NCI-H2107 treated with DMSO at 0.1 percent for 48 hours (cell line): ENCODE results near the gene PNPLA7.
"Not testable (repeated sequence)": the region's sequence is repeated elsewhere in the genome, so short reads cannot be mapped to it uniquely, and the experiment has no call there.

ENCODE experiments used
- DNase-seq: peaks from one replicate; lab custom pipeline; 2025; ENCODE audit not compliant: unreplicated experiment; lab: John Stamatoyannopoulos, UW

Gene PNPLA7

DNA sequence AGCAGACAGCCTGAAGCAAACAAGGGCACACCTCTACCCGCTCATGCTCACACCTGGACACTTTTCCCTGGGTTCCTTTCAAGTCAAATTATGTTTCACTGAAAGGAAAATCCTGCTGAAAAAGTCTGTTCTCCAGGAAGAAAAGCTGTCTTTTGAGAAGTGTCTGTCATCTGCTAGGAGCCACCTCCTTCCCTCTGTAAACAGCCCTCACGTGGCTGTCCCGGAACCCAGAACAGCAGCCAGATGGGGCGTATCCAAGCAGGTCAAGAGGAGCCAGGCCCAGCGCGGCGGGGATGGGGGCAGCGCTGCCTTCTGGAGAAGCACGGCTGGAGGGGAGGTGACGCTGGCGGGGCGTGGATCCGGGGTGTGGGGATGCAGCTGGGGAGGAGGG is at the start of gene PNPLA7:
Gene PNPLA7, minus strand, starts transcription at position 172 of the 391 bp plus-strand sequence. CDS start 205 bp downstream, outside the sequence.
- DNase-seq: peak; percentile 54

DNA sequence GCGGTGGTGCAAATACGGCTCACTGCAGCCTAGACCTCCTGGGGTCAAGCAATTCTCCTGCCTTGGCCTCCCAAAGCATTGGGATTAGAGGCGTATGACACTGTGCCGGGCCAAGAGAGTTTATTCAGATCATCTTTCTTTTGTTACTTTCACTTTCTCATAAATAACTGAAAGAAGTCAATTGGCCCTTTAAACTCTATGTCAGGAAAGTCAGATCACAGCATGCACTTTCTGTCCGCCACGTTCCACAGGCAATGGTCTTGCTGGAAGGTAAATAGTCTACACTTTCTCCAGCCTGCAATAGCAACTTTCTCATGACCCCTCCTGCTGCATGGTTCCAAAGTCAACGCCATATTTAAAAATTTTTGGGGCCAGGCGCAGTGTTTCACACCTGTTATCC is 48.7 kb upstream of the PNPLA7 start:
- DNase-seq: no peak

GRCh38 chr9:137596577-137596976 is 46.4 kb upstream of the PNPLA7 start:
- DNase-seq: not testable (repeated sequence)

GRCh38 chr9:137593176-137593575 is 43.0 kb upstream of the PNPLA7 start:
- peak; percentile 89 for DNase-seq

DNA sequence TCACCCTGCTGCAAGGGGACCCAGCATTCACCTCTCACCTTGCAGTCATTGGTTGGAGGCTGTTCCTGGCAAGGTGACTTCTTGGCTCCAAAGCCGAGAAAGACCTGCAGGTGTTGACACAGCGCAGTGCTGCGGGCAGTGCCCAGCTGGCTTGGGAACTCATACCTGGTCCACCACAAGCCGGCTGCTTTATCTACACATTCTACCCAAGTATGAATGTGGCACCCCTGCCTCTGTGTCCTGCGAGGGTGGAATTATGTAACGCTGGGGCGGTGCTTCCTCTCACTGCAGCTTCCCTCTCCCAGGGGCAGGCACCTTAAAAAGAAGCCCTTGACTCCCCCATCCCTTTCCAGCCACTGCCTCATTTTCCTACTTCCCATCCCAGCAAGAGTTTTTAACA is 42.6 kb upstream of the PNPLA7 start:
- DNase-seq: no peak

GRCh38 chr9:137590469-137591383 is 40.5 kb upstream of the PNPLA7 start, which contains the start of gene ZMYND19:
Gene ZMYND19 (minus strand): TSS chr9:137590512. CDS start chr9:137590263, 249 bp downstream.
- DNase-seq: peak; percentile 75

- no peak for DNase-seq
Observed at GRCh38 chr9:137590123-137590468, 39.9 kb upstream of the PNPLA7 start.

GRCh38 chr9:137589441-137590122 is 39.4 kb upstream of the PNPLA7 start:
- DNase-seq: no peak

GRCh38 chr9:137588891-137589290 is 38.7 kb upstream of the PNPLA7 start:
- no peak for DNase-seq

DNA sequence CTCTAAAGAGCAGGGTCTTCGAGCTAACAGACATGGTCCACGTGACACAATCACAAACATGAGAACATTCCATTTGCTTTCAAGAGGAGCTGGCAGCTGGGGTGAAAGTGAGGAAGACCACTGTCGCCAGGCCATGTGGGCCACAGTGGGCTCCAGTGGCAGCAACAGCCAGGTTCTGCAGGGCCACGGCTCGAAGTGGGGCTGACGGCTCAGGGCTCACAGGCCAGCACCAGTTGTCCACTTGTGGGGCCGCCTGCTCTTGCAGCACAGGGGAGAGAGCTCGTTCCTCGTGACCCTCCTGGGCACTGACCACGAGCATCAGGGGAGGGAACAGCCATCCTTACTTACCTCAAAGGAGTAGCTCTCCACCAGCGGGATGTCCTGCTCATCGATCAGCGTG is 38.1 kb upstream of the PNPLA7 start:
- no peak for DNase-seq

- no peak for DNase-seq
Observed at GRCh38 chr9:137586854-137587253, 36.7 kb upstream of the PNPLA7 start.

DNA sequence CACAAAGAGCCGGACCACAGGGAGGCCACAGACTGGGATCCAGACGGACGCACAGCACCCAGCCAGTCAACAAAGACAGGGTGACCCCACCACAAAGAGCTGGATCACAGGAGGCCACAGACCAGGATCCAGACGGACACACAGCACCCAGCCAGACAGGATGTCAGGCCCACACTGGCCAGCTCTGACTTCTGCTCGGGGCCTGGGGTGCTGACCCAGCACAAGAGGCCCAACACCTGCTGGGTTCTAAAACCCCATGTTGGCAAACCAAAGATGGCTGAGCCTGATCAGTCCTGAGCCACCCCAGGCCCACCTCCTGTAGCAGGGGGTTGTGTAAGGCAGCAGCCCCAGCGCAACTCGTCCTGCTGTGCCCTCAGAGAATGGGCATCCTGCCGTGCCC is 33.8 kb upstream of the PNPLA7 start:
- DNase-seq: no peak

- DNase-seq: no peak
Observed at GRCh38 chr9:137583347-137583746, 33.1 kb upstream of the PNPLA7 start.

DNA sequence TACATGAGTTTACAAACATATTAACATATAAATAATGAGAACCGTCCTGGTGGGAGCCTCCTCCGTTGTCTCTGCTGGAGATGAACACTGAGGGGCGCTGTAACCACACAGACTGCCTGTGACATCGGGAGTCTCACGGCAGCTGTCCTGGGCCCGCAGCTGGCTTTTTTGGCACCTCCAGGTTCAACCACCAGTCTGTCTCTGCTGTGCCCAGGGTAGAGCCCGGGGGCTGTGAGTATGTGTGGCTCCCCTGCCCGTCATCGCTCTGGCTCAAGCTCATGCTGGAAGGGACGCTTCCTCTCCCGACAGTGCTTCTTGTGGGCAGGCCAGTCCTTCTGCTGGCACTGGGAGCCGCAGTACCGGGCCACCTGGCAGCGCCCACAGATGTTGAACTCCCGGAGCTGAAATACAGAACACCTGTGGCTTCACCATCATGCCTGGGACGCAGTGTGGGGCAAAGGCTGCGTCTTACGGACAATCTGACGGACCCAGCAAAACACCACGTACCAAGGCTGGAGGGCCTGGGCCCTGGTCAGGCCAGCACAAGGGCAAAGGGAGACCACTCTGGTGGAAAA is 32.2 kb upstream of the PNPLA7 start:
- no peak for DNase-seq

DNA sequence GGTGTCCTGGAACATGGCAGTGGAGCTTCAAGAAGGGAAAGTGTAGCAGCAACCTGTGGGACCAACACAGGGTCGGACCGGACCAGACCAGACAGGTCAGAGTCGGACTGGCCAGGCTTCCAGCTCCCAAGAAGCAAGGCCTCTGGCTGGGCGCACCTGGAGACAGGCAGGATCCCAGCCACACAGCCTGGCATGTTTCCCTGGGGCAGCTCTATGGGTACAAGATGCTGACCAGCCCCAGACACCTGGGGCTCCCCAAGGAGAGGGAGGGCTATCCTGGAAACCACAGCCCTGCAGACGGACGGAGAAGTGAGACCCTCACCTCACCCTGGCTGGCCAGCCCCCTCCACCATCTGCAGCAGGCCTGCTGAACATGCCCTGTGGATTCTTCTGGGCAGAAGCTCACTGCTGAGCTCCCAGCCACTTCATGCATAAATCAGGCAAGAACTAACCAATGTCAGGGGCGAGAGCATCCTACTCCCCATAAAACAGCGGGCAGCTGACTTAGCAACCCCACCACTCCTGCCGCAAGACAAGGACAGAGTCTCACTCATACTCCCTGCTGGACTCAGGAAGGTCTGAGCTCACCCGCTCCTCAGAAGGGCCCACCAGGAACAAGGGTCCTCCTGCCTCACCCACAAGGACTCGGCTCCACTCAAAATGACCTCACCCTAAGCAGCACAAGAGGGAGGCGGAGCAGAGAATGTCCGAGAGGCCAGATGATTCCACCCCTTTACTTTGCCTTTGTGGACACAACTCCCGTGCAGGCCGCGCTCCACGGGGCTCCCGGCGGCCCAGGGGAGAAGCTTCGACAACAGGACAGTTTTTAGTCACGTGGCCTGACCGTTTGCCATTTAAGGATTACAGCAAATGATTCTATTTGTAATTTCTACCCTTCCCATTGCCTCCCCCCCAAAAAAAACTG is 31.4 kb upstream of the PNPLA7 start:
- no peak for DNase-seq

GRCh38 chr9:137580954-137581322 is 30.7 kb upstream of the PNPLA7 start:
- no peak for DNase-seq

DNA sequence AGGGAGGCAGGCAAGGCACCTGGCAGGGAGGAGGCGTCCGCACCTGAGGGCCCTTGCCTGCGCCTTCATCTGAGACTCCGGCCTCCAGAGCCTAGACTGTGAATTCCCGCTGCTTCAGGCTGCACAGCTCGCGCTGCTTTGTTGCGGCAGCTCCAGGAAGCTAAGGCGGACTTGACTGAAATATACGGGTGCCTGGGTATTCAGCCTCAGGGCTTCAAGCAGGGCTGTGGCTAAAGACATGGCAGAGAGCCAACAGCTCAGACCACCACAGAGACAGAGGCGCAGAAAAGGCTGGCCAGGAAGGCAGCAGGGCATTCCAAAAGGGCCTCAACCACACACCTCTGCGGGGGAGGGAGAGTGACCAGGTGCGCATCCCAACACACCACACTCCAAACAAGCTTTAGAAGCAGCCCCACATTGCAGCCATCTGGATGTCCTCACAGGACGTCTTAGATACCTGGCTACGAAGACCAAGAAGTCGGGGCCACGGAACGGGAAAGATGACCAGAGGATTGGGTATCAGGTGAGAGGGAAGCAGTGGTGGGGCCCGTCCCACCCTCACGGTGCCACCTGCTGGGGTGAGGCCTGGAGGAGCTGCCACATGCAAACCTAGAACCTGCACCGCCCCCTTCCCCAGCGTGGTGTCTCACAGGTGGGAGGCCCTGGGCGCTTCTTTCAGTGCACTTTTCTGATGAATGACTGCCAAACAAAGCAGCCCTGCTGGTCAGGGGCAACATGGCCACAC is 30.2 kb upstream of the PNPLA7 start:
- DNase-seq: no peak

DNA sequence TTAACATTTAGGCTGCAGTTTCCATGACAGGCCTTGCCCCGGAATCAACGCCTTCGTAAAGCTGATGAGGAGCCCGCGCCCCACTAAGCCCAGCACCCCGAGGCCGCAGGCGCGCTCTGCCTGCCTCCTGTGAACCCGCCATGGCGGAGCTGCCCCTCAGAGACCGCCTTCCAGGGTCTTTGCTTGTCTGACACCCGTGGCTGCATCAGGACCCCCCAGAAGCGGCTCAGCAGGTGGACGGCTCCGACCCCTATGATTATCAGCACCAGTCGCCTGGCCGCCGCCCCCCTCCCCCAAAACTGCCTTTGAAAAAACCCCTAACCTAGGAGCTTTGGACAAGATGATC is 29.0 kb upstream of the PNPLA7 start:
- DNase-seq: no peak

DNA sequence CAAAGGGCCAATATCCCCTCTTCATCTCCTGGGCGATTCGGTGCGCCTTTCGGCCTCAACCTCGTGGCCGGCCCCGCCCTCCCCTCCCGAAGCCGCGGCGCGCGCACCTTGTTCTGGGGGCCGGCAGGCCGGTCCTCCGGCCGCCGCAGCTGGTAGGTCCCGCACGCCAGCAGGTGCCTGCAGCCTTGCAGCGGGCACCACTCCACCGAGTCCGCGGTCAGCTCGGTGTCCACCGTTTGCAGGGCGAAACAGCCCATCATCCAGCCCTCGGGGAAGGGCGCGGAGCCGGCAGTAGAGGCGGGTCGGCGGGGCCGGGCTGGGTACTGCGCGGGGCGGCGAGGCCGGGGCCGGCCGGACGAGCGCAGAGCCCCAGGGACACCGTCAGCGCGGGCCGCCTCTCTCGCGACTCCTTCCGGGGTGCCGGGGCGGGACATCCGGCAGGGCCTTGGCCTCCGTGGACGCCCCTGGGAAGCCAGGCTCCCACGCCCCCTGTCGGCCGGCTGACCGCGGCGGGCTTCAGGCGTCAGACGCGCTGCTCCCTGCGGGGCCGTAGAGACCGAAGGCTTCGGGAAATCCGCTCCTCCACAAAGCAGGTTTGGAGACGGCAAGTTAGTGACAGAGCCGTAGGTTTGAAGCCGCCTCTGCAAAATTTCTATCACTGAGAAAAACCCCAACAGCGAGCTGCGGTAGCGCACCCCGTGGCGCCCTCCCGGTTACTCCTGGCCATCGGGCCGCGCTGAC is 28.5 kb upstream of the PNPLA7 start, which contains the start of gene DPH7:
Gene DPH7, minus strand, starts transcription at position 408 of the 741 bp plus-strand sequence. Its CDS starts 148 bp downstream, at position 260.
- peak; percentile 79 for DNase-seq
